ENCODE data around the gene CHGA.
A peak's percentile ranks its signal among the peaks of the same experiment; 100 is the strongest.

The CHGA gene

GRCh38 chr14:92922883-92923743 is at the start of gene CHGA:
Gene CHGA, plus strand, starts transcription at chr14:92923150. Its CDS starts 210 bp downstream, at chr14:92923360.
- TF ChIP-seq ZFX (IDR thresholded peaks at IDR 0.05; ENCODE audit: borderline replicate concordance) (no peak), CTCF (IDR thresholded peaks at IDR 0.05) (no peak)
- H3K27ac ChIP-seq = no peak within 1 kb of the TSS

- H3K27ac ChIP-seq = no peak overlapping the region
- TF ChIP-seq CTCF (IDR thresholded peaks at IDR 0.05) (no peak), ZFX (IDR thresholded peaks at IDR 0.05; ENCODE audit: borderline replicate concordance) (no peak)
These were observed 47.8 kb upstream of the CHGA start for GRCh38 chr14:92874962-92875661.

GRCh38 chr14:92877757-92878431 is 45.1 kb upstream of the CHGA start:
- TF ChIP-seq ZFX (IDR thresholded peaks at IDR 0.05; ENCODE audit: borderline replicate concordance) (no peak), CTCF (IDR thresholded peaks at IDR 0.05) (no peak)
- no peak overlapping the region for H3K27ac ChIP-seq

GRCh38 chr14:92880351-92880750 is 42.6 kb upstream of the CHGA start:
- no peak for TF ChIP-seq CTCF (IDR thresholded peaks at IDR 0.05)
- TF ChIP-seq ZFX (IDR thresholded peaks at IDR 0.05; ENCODE audit: borderline replicate concordance) = no peak
- no peak overlapping the region for H3K27ac ChIP-seq

- no peak overlapping the region for H3K27ac ChIP-seq
- TF ChIP-seq CTCF (IDR thresholded peaks at IDR 0.05) (peak; percentile 31), ZFX (IDR thresholded peaks at IDR 0.05; ENCODE audit: borderline replicate concordance) (no peak)
These were observed 42.1 kb upstream of the CHGA start for GRCh38 chr14:92880851-92881250.

- H3K27ac ChIP-seq = no peak overlapping the region
- TF ChIP-seq CTCF (IDR thresholded peaks at IDR 0.05) (no peak), ZFX (IDR thresholded peaks at IDR 0.05; ENCODE audit: borderline replicate concordance) (no peak)
These were observed 39.9 kb upstream of the CHGA start for GRCh38 chr14:92883066-92883465.
